B cell (primary cell): ENCODE results near the gene EBF3.

Experiments used
- EZH2 ChIP-seq: IDR thresholded peaks from 2 replicates; pipeline ENCODE4 v1.6.1; 2012; ENCODE audit warnings: borderline replicate concordance, low read depth, mild to moderate bottlenecking, moderate library complexity, low read length; ENCODE audit not compliant: insufficient read depth, poor library complexity, severe bottlenecking
- TF ChIP-seq, protein P1 (sequence below): fragments of 200-600 bp; IDR thresholded peaks from one replicate; pipeline ENCODE4 v1.8.0; 2022; ENCODE audit warnings: antibody characterized with exemption, mild to moderate bottlenecking

DNA sequence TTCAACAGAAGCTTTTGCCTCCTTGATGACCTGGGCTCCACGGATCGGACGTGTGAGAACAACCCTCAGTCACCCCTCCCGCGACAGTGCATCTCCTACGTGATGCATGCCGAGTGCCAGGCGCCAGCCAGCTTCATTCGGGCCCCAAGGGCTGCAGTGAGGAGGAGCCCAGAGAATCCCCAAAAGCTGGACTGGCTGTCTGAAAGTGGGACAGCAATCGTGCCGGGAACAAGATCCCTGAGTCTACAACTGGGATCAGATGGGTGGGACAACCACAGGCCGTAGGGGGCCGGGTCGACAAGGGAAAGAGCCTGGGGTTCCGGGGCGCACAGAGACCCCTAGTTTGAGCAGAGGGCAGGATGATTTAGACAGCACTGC is 27.2 kb downstream of the EBF3 start:
- TF ChIP-seq, protein P1, sequence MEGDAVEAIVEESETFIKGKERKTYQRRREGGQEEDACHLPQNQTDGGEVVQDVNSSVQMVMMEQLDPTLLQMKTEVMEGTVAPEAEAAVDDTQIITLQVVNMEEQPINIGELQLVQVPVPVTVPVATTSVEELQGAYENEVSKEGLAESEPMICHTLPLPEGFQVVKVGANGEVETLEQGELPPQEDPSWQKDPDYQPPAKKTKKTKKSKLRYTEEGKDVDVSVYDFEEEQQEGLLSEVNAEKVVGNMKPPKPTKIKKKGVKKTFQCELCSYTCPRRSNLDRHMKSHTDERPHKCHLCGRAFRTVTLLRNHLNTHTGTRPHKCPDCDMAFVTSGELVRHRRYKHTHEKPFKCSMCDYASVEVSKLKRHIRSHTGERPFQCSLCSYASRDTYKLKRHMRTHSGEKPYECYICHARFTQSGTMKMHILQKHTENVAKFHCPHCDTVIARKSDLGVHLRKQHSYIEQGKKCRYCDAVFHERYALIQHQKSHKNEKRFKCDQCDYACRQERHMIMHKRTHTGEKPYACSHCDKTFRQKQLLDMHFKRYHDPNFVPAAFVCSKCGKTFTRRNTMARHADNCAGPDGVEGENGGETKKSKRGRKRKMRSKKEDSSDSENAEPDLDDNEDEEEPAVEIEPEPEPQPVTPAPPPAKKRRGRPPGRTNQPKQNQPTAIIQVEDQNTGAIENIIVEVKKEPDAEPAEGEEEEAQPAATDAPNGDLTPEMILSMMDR, result no peak
- no peak for TF ChIP-seq EZH2
